Measurements from ENCODE around the gene RBFOX2.
"Not testable (repeated sequence)": the region's sequence is repeated elsewhere in the genome, so short reads cannot be mapped to it uniquely, and the experiment has no call there.

Gene RBFOX2

GRCh38 chr22:35797411-35797810 lies 231.2 kb downstream of the RBFOX2 start:
- Histone ChIP-seq H3K27ac (no peak overlapping the region), H3K4me1 (peaks cover 0 to 18% (median 3%) of the 10 kb centered on the region in 4 donors), H3K4me3 (no peak overlapping the region), H3K36me3 (no peaks in the 10 kb centered on the region), H3K9me3 (no peaks in the 10 kb centered on the region), H3K27me3 (no peaks in the 10 kb centered on the region)
- DNase-seq: no peak
- intact Hi-C loops (cut with DNase I; ENCODE audit: low total_unique reads): no loop called here
- no peak for TF ChIP-seq CTCF (IDR thresholded peaks at IDR 0.05)

GRCh38 chr22:35795476-35795875 lies 233.1 kb downstream of the RBFOX2 start:
- intact Hi-C loops (cut with DNase I; ENCODE audit: low total_unique reads): no loop called here
- Histone ChIP-seq H3K36me3 (no peaks in the 10 kb centered on the region), H3K27ac (no peak overlapping the region), H3K4me3 (no peak overlapping the region), H3K4me1 (peaks cover 0 to 14% (median 0%) of the 10 kb centered on the region in 4 donors), H3K27me3 (no peaks in the 10 kb centered on the region), H3K9me3 (no peaks in the 10 kb centered on the region)
- TF ChIP-seq CTCF (IDR thresholded peaks at IDR 0.05): no peak
- no peak for DNase-seq

- no peak for TF ChIP-seq CTCF (IDR thresholded peaks at IDR 0.05)
Observed at GRCh38 chr22:35792506-35792905, 236.1 kb downstream of the RBFOX2 start.

GRCh38 chr22:35791788-35792187 lies 236.8 kb downstream of the RBFOX2 start:
- H3K4me3 ChIP-seq; H3K4me1 ChIP-seq; DNase-seq; H3K27ac ChIP-seq; intact Hi-C loops (cut with DNase I; ENCODE audit: low total_unique reads); H3K27me3 ChIP-seq; H3K36me3 ChIP-seq; H3K9me3 ChIP-seq: not testable (repeated sequence)

More at GRCh38 chr22:35792506-35792905, 236.1 kb downstream of the RBFOX2 start:
- Histone ChIP-seq H3K36me3 (no peaks in the 10 kb centered on the region), H3K27me3 (no peaks in the 10 kb centered on the region), H3K4me1 (peaks cover 0 to 8% (median 0%) of the 10 kb centered on the region in 4 donors), H3K9me3 (no peaks in the 10 kb centered on the region), H3K27ac (no peak overlapping the region), H3K4me3 (no peak overlapping the region)
- DNase-seq: no peak
- intact Hi-C loops (cut with DNase I; ENCODE audit: low total_unique reads): no loop called here

- H3K4me1 ChIP-seq: peaks cover 0 to 53% (median 26%) of the 10 kb centered on the region in 4 donors
- DNase-seq: no peak
- H3K4me3 ChIP-seq: no peak overlapping the region
- H3K27me3 ChIP-seq: no peaks in the 10 kb centered on the region
- no peak overlapping the region for H3K27ac ChIP-seq
- TF ChIP-seq CTCF (IDR thresholded peaks at IDR 0.05): no peak
- intact Hi-C loops (cut with DNase I; ENCODE audit: low total_unique reads): loop anchor here (10.0 kb wide), 1 partner anchor 49 kb away; no protein-coding TSS in a partner anchor
- peaks cover 0 to 8% (median 0%) of the 10 kb centered on the region in 3 donors for H3K36me3 ChIP-seq
- no peaks in the 10 kb centered on the region for H3K9me3 ChIP-seq
Observed at GRCh38 chr22:35785181-35785923, 243.3 kb downstream of the RBFOX2 start.

GRCh38 chr22:35784633-35785032 lies 244.0 kb downstream of the RBFOX2 start:
- no peak overlapping the region for H3K27ac ChIP-seq
- H3K4me1 ChIP-seq: peaks cover 0 to 60% (median 26%) of the 10 kb centered on the region in 4 donors
- H3K4me3 ChIP-seq: no peak overlapping the region
- no peak for TF ChIP-seq CTCF (IDR thresholded peaks at IDR 0.05)
- H3K27me3 ChIP-seq: no peaks in the 10 kb centered on the region
- intact Hi-C loops (cut with DNase I; ENCODE audit: low total_unique reads): loop anchor here (10.0 kb wide), 1 partner anchor 50 kb away; no protein-coding TSS in a partner anchor
- H3K9me3 ChIP-seq: no peaks in the 10 kb centered on the region
- DNase-seq: no peak
- H3K36me3 ChIP-seq: peaks cover 0 to 8% (median 0%) of the 10 kb centered on the region in 3 donors
